Esophagus squamous epithelium (tissue), 5 donors: ENCODE measurements around the gene OXTR. TPM values are rescaled to one million over a fixed set of nuclear protein-coding genes. Genes with fewer than 3 reads are reported as not detected.

Experiments
- DNase-seq: peaks from one replicate; lab custom pipeline; 2025; lab: John Stamatoyannopoulos, UW
- H3K27ac ChIP-seq, 4 donors: fragments of 200-600 bp; sonication (generic); one replicate each; pipeline ENCODE4 v1.5.1; 2016 to 2019; ENCODE audit warnings: mild to moderate bottlenecking in 1 of 4
- H3K27me3 ChIP-seq, 4 donors: fragments of 200-600 bp; sonication (generic); 1 replicate in 3 of 4; 2 replicates in 1 of 4; pipeline versions ENCODE4 v1.5.1 to v1.6.0; 2017 to 2021; ENCODE audit warnings: antibody characterized with exemption in 1 of 4
- H3K36me3 ChIP-seq, 3 donors: fragments of 200-600 bp; sonication (generic); one replicate each; pipeline ENCODE4 v1.5.1; 2016 to 2019
- H3K4me1 ChIP-seq, 3 donors: fragments of 200-600 bp; sonication (generic); one replicate each; pipeline ENCODE4 v1.5.1; 2017 to 2019
- H3K4me3 ChIP-seq, 4 donors: fragments of 200-600 bp; sonication (generic); 1 replicate in 3 of 4; 2 replicates in 1 of 4; pipeline ENCODE4 v1.5.1; 2016 to 2019; ENCODE audit warnings: mild to moderate bottlenecking in 2 of 4, moderate library complexity in 1 of 4
- H3K9me3 ChIP-seq, 3 donors: fragments of 200-600 bp; sonication (generic); one replicate each; pipeline ENCODE4 v1.5.1; 2016 to 2019
- POLR2A ChIP-seq, 4 donors: fragments of 450-650 bp; IDR thresholded peaks; one replicate each; pipeline ENCODE4 v1.6.1; 2017; ENCODE audit warnings: antibody characterized with exemption in 4 of 4, mild to moderate bottlenecking in 4 of 4, moderate library complexity in 3 of 4
- WGBS, 2 donors: methylation state at CpG; one replicate each; pipeline ENCODE4 v1.1.5; 2018; 5-methylcytosine and 5-hydroxymethylcytosine counted together
- intact Hi-C: fragments of 100-400 bp; cut with DNase I; formaldehyde crosslinking; loops from one replicate; pipeline ENCODE4 v1.15.0; 2022
- total RNA-seq, 4 donors: library from RNA; depleted of rRNA; stranded (reverse); fragments of >200 nt; gene quantifications; one replicate each; pipeline ENCODE4 v1.1.0, GENCODE V29; 2016
- TF ChIP-seq, protein P1 (sequence below), 6 experiments: fragments of 450-650 bp in 4 of 6; fragments of 200-600 bp in 2 of 6; sonication (generic) in 2 of 6; IDR thresholded peaks; one replicate each; pipeline ENCODE4 v1.5.1; 2016 to 2019; ENCODE audit warnings: antibody characterized with exemption in 6 of 6, mild to moderate bottlenecking in 4 of 6, moderate library complexity in 4 of 6
- donor health status: DM: yes; HTN: yes; CAD: no.

Gene OXTR
- total RNA-seq, 4 donors from 2014 or later: 3.8 to 9.0 (median 6.4) TPM

DNA sequence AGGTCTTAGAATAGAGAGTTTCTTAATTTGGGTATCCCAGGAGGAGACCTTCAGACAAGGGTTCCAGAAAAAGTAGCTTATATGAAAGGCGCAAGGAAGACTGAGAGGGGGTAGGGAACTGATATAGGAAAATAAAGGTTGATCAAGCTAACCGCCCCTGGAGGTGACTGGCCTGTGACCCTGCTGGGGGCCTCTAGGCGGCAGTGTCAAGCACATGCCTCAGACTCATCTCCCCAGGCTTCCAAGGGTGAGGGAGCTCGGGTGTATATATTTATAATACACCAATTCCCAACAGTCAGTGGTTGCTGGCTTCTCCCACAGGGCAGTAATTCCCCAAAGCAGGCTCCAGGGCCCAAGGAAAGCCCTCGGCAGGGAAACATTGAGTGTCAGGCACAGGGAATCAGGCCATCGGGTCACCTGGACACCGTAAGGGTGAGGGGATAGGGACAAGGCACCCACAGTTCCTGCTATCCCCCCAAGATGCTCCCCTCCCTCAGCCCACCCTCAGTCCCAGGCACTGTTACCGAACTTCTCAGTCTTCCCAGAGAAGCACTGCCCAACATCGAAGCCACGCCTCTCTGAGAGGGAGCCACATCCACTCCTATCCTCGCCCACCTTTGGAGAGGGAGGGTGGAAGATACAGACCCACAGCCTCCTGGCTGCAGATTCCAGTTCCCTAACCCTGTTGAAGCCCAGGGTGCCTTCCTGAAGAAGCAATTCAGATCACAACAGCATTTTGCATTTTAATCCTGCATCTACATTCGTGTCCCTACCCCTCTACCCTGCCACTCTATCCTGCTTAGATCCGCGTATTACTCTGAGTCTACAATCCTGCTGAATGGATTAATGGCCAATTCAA lies 55.3 kb downstream of the OXTR start:
- WGBS, 2 donors: 77 to 88% methylated on average over 13 to 14 of the region's 14 CpGs

DNA sequence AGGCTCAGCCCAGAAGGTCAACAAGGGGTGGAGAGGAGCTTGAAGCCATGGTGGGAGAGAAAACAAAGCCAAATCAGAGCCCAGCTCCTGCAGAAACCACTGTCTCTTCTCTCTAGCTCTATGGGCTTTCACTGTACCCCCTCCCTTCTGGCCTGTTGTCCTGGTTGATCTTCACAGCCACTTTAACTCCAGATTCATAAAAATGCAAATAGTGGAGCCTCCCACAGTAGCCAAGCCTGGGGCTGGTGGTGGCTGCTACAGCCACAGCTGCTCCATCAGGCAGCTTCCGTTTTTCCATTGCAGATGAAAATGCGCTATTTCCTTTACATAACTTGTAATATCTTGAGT lies 56.5 kb downstream of the OXTR start:
- intact Hi-C loops: no loop called here
- Histone ChIP-seq H3K9me3 (no peaks in the 10 kb centered on the region), H3K4me3 (no peak overlapping the region), H3K27ac (no peak overlapping the region), H3K27me3 (no peaks in the 10 kb centered on the region), H3K36me3 (no peaks in the 10 kb centered on the region), H3K4me1 (peaks cover 0 to 7% (median 0%) of the 10 kb centered on the region in 3 donors)
- TF ChIP-seq POLR2A (IDR thresholded peaks at IDR 0.05): no peak
- TF ChIP-seq, protein P1, sequence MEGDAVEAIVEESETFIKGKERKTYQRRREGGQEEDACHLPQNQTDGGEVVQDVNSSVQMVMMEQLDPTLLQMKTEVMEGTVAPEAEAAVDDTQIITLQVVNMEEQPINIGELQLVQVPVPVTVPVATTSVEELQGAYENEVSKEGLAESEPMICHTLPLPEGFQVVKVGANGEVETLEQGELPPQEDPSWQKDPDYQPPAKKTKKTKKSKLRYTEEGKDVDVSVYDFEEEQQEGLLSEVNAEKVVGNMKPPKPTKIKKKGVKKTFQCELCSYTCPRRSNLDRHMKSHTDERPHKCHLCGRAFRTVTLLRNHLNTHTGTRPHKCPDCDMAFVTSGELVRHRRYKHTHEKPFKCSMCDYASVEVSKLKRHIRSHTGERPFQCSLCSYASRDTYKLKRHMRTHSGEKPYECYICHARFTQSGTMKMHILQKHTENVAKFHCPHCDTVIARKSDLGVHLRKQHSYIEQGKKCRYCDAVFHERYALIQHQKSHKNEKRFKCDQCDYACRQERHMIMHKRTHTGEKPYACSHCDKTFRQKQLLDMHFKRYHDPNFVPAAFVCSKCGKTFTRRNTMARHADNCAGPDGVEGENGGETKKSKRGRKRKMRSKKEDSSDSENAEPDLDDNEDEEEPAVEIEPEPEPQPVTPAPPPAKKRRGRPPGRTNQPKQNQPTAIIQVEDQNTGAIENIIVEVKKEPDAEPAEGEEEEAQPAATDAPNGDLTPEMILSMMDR (IDR thresholded peaks at IDR 0.05): no peak
- WGBS, 2 donors: 31 to 58% methylated on average over 2 of the region's 2 CpGs
- no peak for DNase-seq

More for the DNA sequence above, 55.3 kb downstream of the OXTR start:
- DNase-seq: no peak
- H3K9me3 ChIP-seq: no peaks in the 10 kb centered on the region
- H3K27me3 ChIP-seq: no peaks in the 10 kb centered on the region
- H3K27ac ChIP-seq: no peak overlapping the region
- H3K4me1 ChIP-seq: peaks cover 0 to 7% (median 0%) of the 10 kb centered on the region in 3 donors
- no peaks in the 10 kb centered on the region for H3K36me3 ChIP-seq
- intact Hi-C loops: no loop called here
- no peak overlapping the region for H3K4me3 ChIP-seq
- TF ChIP-seq, protein P1 (IDR thresholded peaks at IDR 0.05): peak in 2 of 6 experiments; percentile 30 to 53
- no peak for TF ChIP-seq POLR2A (IDR thresholded peaks at IDR 0.05)

DNA sequence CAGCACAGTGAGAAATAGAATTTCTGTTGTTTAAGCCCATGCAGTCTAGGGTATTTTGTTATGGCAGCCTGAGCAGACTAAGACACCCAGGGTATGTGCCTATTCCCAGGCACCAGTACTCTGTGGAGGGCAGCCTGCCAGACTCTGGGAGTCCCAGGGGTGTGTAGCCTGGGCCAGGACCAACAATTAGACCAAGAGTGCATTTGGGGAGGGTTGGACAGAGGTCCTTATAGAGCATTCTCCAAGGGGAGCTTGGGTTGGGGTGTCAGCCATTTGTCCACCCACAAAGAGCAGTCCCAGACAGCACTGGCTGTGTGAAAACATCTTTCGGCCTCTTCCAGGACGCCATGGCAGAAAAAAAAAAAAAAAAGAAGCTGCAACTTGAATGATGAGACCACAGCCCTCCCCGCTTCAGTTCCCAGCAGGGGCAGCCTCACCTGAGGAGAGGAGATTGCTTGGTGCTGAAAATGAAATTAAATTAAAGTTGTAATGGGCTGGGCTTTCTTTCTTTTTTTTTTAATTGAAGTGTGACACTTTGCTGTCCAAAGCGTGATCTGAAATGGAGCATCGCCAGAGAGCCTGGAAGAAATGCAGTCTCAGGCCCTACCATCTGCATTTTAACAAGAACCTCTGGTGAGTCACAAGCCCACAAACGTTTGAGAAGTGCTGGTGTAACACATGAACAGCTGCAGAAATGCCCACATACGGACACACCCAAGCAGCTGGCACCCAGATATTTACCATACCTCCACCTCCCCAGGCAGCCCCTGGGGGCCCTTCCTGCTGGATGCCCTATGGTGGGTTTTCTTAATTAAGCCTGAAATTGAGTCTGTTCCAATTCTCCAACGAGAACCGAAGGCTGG lies 57.1 kb downstream of the OXTR start:
- DNase-seq: no peak
- H3K4me3 ChIP-seq: no peak overlapping the region
- no peak for TF ChIP-seq POLR2A (IDR thresholded peaks at IDR 0.05)
- TF ChIP-seq, protein P1 (IDR thresholded peaks at IDR 0.05): no peak
- intact Hi-C loops: no loop called here
- no peak overlapping the region for H3K27ac ChIP-seq
- no peaks in the 10 kb centered on the region for H3K9me3 ChIP-seq
- WGBS, 2 donors: 28 to 44% methylated on average over 8 of the region's 9 CpGs
- no peaks in the 10 kb centered on the region for H3K36me3 ChIP-seq
- H3K27me3 ChIP-seq: no peaks in the 10 kb centered on the region
- peaks cover 0 to 7% (median 0%) of the 10 kb centered on the region in 3 donors for H3K4me1 ChIP-seq

DNA sequence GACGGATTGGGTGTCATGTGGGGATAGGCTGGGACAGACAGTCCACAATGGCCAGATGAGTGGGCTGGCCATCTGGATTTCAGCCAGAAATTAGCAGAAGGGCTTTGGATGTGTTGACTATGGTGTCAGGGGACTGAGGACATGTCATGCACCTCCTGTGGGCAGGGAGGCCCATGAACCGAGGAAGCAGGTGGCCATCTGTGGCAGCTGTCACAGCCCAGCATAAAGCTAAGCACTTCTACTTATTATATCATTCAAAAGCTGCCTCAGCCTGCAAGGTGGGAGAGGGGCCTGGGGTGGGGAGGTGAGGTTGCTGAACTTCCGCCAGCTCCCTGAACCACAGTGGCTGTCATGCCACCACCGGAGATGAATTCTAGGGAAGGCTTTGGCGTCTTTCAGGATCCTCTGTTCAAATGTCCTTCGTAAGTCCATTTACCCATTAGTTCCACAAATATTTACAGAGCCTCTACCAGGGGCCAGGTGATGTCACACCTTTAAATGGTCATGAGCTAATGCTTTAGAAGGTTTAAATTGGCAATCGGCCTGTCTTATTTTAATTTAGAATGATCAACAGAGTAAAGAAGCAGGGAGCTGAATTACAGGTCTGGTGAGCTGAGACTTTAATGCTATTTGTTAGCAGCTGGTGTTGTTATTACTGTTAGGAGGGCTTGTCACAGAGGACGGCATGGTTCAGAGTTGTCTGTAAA lies 59.5 kb downstream of the OXTR start:
- TF ChIP-seq POLR2A (IDR thresholded peaks at IDR 0.05): no peak
- no peaks in the 10 kb centered on the region for H3K27me3 ChIP-seq
- peaks cover 0 to 7% (median 0%) of the 10 kb centered on the region in 3 donors for H3K4me1 ChIP-seq
- H3K4me3 ChIP-seq: no peak overlapping the region
- WGBS, 2 donors: 72 to 78% methylated on average over 7 to 8 of the region's 8 CpGs
- no peak for DNase-seq
- H3K9me3 ChIP-seq: no peaks in the 10 kb centered on the region
- no peaks in the 10 kb centered on the region for H3K36me3 ChIP-seq
- intact Hi-C loops: no loop called here
- no peak overlapping the region for H3K27ac ChIP-seq

DNA sequence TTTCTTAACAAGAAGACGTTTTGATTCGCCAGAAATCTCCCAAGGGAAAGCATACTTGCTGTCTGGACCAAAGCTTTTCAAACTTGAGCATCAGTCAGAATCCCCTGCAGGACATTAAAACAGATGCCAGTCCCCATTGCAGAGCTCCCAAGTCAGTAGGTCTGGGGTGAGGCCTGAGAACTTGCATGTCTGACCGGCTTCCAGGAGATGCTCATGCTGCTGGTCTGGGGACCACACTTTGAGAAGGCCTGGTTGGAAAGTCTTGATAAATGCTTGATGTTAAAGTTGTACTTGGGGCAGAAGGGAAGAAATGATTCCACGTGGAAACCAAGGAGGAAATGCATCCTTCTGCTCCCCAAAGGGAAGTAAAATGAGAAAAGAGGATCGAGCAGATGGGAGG lies 60.1 kb downstream of the OXTR start:
- Histone ChIP-seq H3K4me1 (peaks cover 0 to 7% (median 0%) of the 10 kb centered on the region in 3 donors), H3K27ac (no peak overlapping the region), H3K36me3 (no peaks in the 10 kb centered on the region), H3K4me3 (no peak overlapping the region), H3K27me3 (no peaks in the 10 kb centered on the region), H3K9me3 (no peaks in the 10 kb centered on the region)
- intact Hi-C loops: no loop called here
- WGBS, 2 donors: 62 to 69% methylated on average over 4 of the region's 5 CpGs
- no peak for DNase-seq
- TF ChIP-seq, protein P1 (IDR thresholded peaks at IDR 0.05): no peak
- TF ChIP-seq POLR2A (IDR thresholded peaks at IDR 0.05): no peak
